Panc1 (cell line): ENCODE measurements around the gene LPP. TPM values are rescaled to one million over a fixed set of nuclear protein-coding genes. Genes with fewer than 3 reads are reported as not detected.

ENCODE experiments used
- ATAC-seq: fragments of 200-7000 bp; cut with Tn5 transposase; 2 replicates; pipeline ENCODE4 v1.9.1; 2020; ENCODE audit warnings: mild to moderate bottlenecking, moderate library complexity
- BruUV-seq: library from RNA; stranded (reverse); fragments of 400-500 nt; replicated peaks from 2 replicates; lab custom pipeline; 2021; lab: Mats Ljungman, UMichigan
- CTCF ChIA-PET: fragments of 300-600 bp; sonication (Branson Sonifier 250); formaldehyde crosslinking; loops from one replicate; lab custom pipeline; 2022; ENCODE audit warnings: antibody characterized with exemption; lab: Charles Lee
- POLR2A ChIA-PET: fragments of 300-600 bp; sonication (Branson Sonifier 250); formaldehyde crosslinking; loops from one replicate; lab custom pipeline; 2022; ENCODE audit warnings: antibody characterized with exemption; lab: Charles Lee
- DNase-seq: peaks from one replicate; pipeline ENCODE4 v3.0.0-alpha.2; 2010; ENCODE audit warnings: low read depth, low spot score
- H3K27ac ChIP-seq: 2 replicates; pipeline ENCODE4 v1.5.1; 2011; ENCODE audit warnings: mild to moderate bottlenecking, low read length, inconsistent platforms
- H3K27me3 ChIP-seq: fragments of 200-500 bp; sonication (Bioruptor generic); 2 replicates; pipeline ENCODE4 v1.6.0; 2014; ENCODE audit warnings: low read length, inconsistent platforms; ENCODE audit not compliant: control insufficient read depth, insufficient read depth
- H3K36me3 ChIP-seq: fragments of 200-500 bp; sonication (Bioruptor generic); 2 replicates; pipeline ENCODE4 v1.5.1; 2014; ENCODE audit warnings: inconsistent platforms, mild to moderate bottlenecking, low read length, moderate library complexity; ENCODE audit not compliant: control insufficient read depth, insufficient read depth
- H3K4me1 ChIP-seq: 2 replicates; pipeline ENCODE4 v1.5.1; 2011; ENCODE audit warnings: inconsistent platforms, mild to moderate bottlenecking, low read length, moderate library complexity; ENCODE audit not compliant: control insufficient read depth, insufficient read depth
- H3K4me3 ChIP-seq, 2 experiments: 2 replicates each; pipeline ENCODE4 v1.5.1; 2011 to 2012; ENCODE audit warnings: low read depth in 2 of 2, low read length in 2 of 2, mild to moderate bottlenecking in 2 of 2, inconsistent platforms in 1 of 2, moderate library complexity in 1 of 2
- H3K9me3 ChIP-seq: fragments of 200-500 bp; sonication (Bioruptor generic); 2 replicates; pipeline ENCODE4 v1.5.1; 2014; ENCODE audit warnings: low read depth, mild to moderate bottlenecking, inconsistent platforms, low read length, moderate library complexity; ENCODE audit not compliant: control insufficient read depth, insufficient read depth
- POLR2AphosphoS5 ChIP-seq: IDR thresholded peaks from 2 replicates; pipeline ENCODE4 v1.6.1; 2012; ENCODE audit warnings: mild to moderate bottlenecking, low read depth, low read length, moderate library complexity
- SIN3A ChIP-seq: IDR thresholded peaks from 2 replicates; pipeline ENCODE4 v1.6.1; 2012; ENCODE audit warnings: low read depth, mild to moderate bottlenecking, low read length, moderate library complexity, borderline replicate concordance; ENCODE audit not compliant: insufficient read depth
- TCF7L2 ChIP-seq: IDR thresholded peaks from 2 replicates; pipeline ENCODE4 v1.6.1; 2011; ENCODE audit warnings: mild to moderate bottlenecking, low read depth, low read length, inconsistent platforms
- in situ Hi-C: cut with HindIII; loops from 2 replicates; pipeline ENCODE4 v1.10.0; 2016; ENCODE audit warnings: low sequenced_read_pairs, low pct_unique_long_range_greater_than_20kb
- intact Hi-C: fragments of 100-400 bp; cut with micrococcal nuclease; formaldehyde crosslinking; loops from one replicate; pipeline ENCODE4 v1.10.0; 2022; ENCODE audit not compliant: unreplicated experiment
- total RNA-seq: library from RNA; stranded (reverse); gene quantifications from one replicate; pipeline ENCODE4 v1.2.1, GENCODE V29; 2021; ENCODE audit not compliant: unreplicated experiment
- TF ChIP-seq, protein P1 (sequence below), 2 experiments: IDR thresholded peaks; 2 replicates each; pipeline ENCODE4 v1.6.1; 2011 to 2012; ENCODE audit warnings: low read depth in 2 of 2, control low read depth in 1 of 2, low read length in 1 of 2, mild to moderate bottlenecking in 1 of 2, moderate library complexity in 1 of 2; ENCODE audit not compliant: insufficient read depth in 1 of 2
- TF ChIP-seq, protein P2 (sequence below): fragments of 450-650 bp; IDR thresholded peaks from 2 replicates; pipeline ENCODE4 v1.5.1; 2017; ENCODE audit warnings: mild to moderate bottlenecking

The LPP gene
- total RNA-seq, 1 experiment from 2014 or later = 90.0 TPM

DNA sequence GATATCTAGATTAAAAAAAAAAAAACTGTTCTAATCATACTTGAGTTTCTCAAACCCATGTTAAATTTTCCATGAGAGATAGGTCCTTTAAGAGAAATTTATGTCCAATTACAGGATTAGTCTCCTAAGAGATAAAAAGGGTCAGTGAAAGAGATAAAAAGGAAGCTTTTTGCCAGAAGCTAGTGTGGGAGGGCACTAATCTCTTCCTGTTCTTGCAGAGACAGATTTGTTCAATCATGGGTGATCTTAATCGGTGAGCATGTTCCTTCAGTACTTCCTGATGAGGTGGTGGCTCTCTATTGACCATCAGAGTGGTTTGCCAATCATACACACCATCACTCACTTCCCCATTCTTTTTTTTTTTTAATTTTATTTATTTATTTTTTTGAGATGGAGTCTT lies 16.9 kb upstream of the LPP start:
- in situ Hi-C loops (no loop called here), intact Hi-C loops (no loop called here)
- no peak for ATAC-seq
- Histone ChIP-seq H3K4me1 (no peaks in the 10 kb centered on the region), H3K27me3 (no peaks in the 10 kb centered on the region), H3K9me3 (no peaks in the 10 kb centered on the region), H3K27ac (no peak overlapping the region), H3K4me3 (no peak overlapping the region), H3K36me3 (no peaks in the 10 kb centered on the region)
- CTCF ChIA-PET = no interaction called here
- BruUV-seq = no TSS peak
- TF ChIP-seq TCF7L2 (no peak), SIN3A (no peak), POLR2AphosphoS5 (no peak)
- TF ChIP-seq, protein P1, sequence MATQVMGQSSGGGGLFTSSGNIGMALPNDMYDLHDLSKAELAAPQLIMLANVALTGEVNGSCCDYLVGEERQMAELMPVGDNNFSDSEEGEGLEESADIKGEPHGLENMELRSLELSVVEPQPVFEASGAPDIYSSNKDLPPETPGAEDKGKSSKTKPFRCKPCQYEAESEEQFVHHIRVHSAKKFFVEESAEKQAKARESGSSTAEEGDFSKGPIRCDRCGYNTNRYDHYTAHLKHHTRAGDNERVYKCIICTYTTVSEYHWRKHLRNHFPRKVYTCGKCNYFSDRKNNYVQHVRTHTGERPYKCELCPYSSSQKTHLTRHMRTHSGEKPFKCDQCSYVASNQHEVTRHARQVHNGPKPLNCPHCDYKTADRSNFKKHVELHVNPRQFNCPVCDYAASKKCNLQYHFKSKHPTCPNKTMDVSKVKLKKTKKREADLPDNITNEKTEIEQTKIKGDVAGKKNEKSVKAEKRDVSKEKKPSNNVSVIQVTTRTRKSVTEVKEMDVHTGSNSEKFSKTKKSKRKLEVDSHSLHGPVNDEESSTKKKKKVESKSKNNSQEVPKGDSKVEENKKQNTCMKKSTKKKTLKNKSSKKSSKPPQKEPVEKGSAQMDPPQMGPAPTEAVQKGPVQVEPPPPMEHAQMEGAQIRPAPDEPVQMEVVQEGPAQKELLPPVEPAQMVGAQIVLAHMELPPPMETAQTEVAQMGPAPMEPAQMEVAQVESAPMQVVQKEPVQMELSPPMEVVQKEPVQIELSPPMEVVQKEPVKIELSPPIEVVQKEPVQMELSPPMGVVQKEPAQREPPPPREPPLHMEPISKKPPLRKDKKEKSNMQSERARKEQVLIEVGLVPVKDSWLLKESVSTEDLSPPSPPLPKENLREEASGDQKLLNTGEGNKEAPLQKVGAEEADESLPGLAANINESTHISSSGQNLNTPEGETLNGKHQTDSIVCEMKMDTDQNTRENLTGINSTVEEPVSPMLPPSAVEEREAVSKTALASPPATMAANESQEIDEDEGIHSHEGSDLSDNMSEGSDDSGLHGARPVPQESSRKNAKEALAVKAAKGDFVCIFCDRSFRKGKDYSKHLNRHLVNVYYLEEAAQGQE (IDR thresholded peaks at IDR 0.05; ENCODE audit: insufficient read depth in 1 of 2, low read depth in 2 of 2, low read length in 1 of 2) = no peak
- TF ChIP-seq, protein P2, sequence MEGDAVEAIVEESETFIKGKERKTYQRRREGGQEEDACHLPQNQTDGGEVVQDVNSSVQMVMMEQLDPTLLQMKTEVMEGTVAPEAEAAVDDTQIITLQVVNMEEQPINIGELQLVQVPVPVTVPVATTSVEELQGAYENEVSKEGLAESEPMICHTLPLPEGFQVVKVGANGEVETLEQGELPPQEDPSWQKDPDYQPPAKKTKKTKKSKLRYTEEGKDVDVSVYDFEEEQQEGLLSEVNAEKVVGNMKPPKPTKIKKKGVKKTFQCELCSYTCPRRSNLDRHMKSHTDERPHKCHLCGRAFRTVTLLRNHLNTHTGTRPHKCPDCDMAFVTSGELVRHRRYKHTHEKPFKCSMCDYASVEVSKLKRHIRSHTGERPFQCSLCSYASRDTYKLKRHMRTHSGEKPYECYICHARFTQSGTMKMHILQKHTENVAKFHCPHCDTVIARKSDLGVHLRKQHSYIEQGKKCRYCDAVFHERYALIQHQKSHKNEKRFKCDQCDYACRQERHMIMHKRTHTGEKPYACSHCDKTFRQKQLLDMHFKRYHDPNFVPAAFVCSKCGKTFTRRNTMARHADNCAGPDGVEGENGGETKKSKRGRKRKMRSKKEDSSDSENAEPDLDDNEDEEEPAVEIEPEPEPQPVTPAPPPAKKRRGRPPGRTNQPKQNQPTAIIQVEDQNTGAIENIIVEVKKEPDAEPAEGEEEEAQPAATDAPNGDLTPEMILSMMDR = no peak
- POLR2A ChIA-PET = no interaction called here
- no peak for DNase-seq

DNA sequence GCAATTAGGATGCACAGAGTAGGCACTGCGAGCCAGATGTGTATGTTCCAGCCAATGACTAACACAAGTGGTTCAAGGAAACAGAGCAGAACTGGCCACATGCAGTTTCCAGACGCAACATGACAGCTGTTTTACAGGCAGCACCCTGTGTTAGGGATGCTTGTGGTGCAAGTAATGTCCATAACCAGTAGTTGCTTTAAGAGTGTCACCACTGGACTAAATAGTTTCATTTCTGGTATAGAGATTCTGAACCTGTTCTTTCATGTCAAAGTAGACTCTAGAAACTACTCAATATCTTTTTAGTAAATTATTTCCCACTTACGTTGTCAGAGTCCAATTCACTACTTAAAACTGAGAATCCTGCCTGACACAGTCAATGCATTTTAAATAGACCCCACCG lies 14.5 kb upstream of the LPP start:
- TF ChIP-seq, protein P2 = no peak
- TF ChIP-seq TCF7L2 (no peak), SIN3A (no peak), POLR2AphosphoS5 (no peak)
- TF ChIP-seq, protein P1 (IDR thresholded peaks at IDR 0.05; ENCODE audit: insufficient read depth in 1 of 2, low read depth in 2 of 2, low read length in 1 of 2) = no peak
- Histone ChIP-seq H3K27ac (no peak overlapping the region), H3K4me1 (no peaks in the 10 kb centered on the region), H3K27me3 (no peaks in the 10 kb centered on the region), H3K4me3 (no peak overlapping the region), H3K36me3 (no peaks in the 10 kb centered on the region), H3K9me3 (no peaks in the 10 kb centered on the region)
- ChIA-PET CTCF (interaction anchor here (0.6 kb wide), 1 partner anchor 814 kb away, joined by 9 read pairs; no protein-coding TSS in a partner anchor), POLR2A (no interaction called here)
- BruUV-seq = no TSS peak
- intact Hi-C loops = no loop called here
- DNase-seq (no peak), ATAC-seq (no peak)
- in situ Hi-C loops = no loop called here
